Measurements from ENCODE around the gene AHNAK.
"Not testable (repeated sequence)": the region's sequence is repeated elsewhere in the genome, so short reads cannot be mapped to it uniquely, and the experiment has no call there.

AHNAK gene

DNA sequence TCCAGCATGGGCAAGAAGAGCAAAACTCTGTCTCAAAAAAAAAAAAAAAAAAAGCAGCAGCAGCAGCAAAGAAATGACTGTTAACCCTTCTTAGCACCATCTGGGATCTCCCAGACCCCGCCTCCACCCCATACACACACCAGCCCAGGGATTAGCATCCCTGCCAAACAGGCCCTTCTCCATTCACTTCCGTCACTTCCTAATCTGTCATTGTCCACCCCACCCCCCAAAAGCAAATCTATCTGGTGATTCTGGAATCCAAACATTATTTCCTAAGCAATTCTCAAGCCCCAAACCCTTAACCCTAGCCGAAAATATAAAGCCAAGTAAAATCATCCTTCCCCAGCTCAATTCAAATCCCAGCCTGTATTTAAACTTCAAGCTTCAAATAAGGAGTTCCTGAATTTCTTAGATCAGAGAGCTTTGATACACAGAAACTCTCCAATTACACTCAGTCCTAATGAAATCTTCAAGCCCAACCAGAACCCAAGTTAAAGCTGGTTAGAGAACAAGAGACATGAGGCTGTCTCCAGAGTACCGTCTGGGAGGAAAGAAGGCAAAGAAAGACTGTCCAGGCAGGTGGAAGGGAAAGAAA, 6.0 kb upstream of the AHNAK start:
- DNase-seq: peak; percentile 75

DNA sequence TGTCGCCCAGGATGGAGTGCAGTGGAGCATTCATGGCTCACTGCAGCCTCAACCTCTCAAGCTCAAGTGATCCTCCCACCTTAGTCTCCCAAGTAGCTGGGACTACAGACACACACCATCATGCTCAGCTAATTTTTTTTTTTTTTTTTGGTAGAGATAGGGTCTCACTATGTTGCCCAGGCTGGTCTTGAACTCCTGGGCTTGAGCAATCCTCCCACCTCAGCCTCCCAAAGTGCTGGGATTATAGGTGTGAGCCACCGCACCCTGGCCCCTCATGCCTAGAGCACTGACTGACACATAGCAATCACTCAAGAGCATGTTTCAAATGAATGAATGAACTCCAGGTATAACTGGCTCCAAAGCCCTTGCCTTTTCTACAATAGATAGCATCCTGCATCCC, 3.9 kb upstream of the AHNAK start:
- DNase-seq: not testable (repeated sequence)

DNA sequence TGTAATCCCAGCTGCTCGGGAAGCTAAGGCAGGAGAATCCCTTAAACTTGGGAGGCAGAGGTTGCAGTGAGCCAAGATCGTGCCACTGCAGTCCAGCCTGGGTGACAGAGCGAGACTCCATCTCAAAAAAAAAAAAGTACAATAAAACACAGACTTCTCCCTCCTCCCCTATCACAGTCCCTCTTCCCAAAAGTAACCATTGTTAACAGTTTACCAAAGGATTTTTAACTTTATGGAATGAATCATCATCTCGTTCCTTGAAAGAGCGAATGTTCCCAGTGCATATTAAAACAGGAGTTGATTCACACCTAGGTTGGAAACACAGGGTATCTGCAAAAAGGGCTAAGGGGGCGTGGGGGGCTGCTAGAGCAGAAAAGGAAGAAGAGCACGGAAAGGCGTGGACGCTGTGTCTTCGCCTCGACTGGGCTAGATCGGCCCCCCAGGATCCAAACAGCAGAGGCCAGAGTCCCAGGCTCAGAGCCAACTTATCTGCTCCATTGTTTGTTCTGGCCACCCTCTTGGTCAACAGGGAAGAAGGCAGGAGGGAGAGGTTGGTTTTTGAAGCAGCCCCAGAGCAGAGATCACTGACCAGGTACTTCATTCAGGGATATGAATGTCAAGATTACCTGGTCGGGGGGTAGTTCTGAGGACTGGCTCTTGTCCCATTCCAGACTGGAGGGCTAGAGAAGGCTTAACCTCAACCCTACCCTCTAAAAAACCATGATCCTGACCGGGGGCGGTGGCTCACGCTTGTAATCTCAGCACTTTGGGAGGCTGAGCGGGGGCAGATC, 2.1 kb upstream of the AHNAK start:
- no peak for DNase-seq

DNA sequence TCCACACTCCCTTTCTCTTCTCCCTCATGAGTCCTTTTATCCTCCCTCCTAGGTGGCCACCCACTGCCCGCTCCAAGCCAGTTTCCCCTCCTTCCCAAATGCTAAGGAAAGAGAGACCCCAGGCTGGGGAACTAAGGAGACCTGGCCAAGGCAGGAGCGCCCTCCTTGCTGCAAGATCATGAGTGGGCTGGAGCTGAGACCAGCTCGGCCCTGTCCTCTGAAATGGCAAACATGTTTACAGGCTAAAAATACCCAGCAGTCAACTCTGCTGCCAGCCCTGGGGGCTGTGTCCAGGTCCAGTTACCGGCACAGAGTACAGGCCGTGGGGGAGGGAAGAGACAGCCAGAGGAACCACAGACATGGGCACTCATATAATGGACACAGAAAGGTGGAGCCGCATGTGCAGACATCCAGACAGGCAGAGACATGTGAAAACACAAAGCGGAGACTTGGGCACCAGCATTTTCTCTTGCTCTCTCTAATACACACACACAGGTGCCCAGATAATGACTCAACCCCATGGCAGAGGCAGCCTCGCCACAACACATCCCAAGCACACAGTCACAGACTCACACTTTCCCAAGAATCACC, 1.2 kb upstream of the AHNAK start:
- no peak for DNase-seq

DNA sequence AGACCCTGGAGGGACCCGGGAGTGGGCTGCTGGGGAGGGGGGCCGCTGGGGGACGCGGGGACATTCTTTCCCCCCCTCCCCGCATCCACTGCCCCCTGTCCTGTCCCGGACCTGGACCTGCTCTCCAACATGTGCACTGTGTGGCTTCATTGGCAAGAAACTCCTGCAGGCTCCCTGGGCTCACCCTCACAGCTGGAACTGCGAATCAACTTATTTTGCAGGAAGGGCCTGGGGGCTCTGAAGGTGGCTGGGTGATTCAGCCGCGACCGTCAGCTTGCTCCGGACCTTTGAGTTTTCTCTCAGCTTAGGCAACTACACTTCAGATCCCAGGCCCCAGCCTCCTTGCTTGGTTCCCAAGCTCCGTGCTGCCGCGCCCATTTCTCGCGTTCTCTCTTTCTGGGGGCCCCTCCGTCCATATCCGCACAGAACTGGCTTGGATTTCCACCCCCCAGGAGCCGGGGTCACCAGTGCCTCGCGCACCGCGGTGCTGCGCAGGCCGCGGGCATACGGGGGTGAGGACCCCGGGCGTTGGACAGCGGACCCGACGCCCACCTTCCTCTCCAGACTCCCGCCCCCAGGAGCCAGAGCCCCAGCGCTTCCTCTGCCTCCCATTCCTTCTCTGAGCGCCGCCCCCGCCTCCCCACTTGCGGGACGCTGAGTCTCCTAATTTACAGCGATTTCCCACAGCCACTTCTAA, 471 bp upstream of the AHNAK start:
- DNase-seq: no peak

DNA sequence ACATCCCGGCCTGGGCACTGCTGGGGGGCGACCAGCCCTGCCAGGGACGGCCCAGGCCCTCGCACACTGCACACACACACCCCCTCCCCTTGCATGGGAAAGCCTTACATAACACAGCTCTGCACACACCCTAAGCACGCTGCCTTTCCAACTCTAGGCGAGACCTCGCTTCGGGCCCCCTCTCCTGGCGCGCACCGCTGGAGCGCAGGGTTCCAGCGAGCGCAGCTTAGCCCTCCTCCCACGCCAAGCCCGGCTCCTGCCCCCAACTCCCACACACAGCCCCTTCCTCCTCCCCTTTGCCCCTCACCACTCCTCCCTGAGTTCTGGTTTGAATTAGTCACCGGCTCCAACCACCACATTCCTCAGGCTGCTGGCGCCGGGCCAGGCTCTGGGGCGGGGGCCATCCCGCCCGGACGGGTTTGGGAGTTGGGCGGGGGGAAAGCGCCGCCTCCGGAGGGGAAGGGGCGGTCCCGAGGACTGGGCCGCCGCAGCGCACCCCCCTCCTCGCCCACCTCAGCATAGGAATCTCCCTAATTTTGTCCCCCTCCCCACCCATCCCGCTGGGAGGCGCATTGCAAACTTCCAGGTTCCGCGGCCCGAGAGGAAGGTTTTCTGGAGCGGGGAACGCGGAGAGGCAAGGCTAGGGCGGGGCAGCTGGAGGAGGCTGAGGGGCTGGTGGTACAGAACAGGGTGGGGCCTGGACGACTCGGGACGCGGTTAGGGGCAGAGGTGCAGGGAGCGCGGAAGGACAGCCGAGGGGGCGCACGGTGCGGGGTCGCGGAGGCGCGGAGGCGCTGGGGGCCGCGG, 966 bp downstream of the AHNAK start:
- DNase-seq: no peak

DNA sequence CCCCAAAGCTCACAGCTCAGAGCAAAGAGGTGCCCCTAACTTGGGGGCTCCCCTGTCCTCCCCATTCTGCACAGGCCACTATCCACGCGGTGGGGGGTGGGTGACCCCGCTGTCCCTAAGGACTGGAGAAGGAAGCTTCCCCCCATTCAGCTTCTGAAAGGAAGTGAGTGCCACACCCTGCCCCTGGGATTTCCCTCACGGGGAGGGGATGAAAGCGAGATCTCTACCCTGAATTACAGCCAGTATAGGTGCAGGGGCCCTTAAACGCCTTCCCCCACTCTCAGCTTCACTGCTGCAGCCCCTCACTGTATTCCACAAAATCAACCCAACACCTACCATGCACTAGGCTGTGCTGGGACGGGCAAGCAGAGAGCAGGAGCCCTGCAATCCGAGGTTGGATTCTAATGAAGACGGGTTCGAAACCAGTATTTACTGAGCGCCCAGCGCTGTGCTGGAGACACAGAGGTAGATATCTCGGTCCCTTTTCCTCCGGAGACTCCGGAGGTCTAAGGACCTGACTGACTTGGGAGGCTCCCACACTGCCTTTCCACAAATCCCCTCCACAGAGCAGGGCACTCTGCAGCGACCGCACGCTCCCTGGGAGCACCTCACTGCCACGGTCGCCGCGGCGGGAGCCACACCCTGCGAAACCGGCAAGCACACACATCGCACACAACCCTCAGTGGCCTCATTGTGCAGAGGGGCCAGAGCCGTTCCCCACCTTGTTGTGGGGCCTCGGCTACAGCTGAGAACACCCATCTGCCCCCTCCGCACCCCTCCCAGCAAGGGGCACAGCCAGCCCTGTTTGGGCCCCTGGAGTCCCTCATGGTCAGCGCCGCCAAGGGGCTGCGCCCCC, 1.8 kb downstream of the AHNAK start:
- no peak for DNase-seq

DNA sequence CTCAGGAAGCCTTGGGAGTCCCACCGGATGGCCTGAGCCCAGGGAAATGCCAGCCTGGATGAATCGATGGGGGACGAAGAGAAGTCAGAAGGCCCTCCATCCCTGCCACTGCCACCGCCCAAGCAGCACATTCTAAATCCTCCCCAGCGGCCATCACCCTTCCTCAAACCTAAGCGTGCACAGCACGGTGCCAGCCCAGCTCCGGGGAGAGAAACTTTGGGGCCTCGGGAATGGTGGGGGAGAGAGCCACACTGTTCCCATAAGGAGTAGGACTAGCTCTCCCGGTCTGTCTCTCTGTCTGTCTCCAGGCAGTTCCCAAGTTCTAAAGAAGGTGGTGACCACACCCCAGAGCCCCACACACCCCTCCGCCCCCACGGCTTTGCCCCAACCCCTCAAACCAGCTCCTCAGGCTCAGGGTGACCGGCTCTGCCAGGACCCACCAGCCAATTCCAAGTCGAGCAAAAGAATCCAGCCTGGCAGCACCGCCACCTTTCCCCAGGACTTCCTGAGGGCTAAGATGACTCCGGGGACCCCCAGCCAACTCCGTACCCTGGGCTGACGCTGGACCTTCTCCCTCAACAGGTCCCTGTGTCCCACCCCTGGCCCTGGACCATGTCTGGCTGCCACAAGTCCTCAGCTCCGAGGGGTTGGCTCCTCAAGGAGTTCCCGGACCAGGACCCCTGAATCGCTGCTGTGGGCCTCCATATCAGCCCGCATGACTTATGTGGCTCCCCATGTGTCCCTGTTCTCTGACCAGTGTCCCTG, 2.7 kb downstream of the AHNAK start:
- DNase-seq: no peak

DNA sequence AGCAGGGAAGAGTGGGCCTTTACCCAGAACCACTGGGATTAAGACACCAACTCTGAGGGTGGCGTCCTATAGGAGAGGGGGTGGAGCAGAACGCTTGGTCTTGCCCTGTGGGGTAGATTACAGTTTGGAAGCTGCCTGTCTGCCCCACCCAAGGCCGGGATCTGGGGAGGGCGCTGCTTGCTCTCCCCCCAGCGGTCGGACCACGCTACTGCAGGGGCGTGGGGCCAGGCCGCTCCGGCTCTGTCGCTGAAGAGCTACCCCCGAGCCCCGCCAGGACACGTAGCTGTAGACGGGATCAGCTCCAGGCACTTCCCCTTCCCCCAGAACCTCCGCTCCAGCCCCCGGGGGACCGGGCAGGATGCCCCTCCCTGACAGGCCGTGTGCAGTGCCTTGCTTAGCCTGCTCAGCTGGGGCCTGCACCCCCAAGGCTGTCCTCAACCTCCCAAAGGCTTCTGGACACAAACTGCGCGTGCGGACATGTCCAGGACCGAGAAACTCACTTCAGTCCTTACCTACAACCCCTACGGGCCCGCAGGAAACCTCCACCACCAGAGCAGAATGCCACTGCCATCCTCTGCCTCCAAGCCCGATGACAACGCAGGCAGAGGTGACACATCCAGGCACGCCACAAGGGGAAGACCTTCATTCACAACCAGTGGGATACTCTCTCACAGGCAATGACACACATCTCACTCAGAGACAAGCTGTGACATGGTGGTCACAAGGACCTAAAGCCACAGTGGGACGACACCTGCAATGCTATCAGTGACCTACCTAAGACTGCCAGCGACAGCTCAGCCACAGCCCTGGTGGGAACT, 3.6 kb downstream of the AHNAK start:
- DNase-seq: no peak

DNA sequence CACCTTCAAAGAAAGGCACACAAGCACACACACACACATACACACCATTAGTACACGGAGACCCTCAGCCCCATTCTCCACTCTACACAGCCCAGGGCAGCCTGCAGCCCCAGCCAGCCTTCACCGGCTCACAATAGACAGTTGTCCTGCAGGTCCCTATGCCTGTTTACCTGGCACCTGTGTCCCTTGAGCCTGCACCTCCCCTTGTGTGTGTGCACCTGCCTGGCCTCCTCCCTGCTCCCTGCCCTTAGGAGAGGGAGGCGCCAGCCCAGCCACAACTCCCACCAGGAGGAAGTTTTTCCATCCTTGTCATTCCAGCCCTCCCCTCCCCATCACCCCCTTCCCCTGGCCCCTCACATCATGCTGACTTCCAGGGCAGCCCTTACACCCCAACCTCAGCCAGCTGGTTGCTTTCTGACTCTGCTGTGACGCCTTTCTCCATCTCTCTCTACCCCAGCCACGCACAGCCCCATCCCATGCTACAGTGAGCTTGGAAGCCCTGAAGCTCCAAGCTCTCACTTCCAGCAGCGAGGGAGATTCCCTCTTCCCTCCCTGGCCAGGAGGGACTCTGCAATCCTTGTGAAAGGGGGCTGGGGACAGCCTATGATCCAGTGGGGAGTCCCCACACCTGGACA, 4.4 kb downstream of the AHNAK start:
- DNase-seq: no peak

DNA sequence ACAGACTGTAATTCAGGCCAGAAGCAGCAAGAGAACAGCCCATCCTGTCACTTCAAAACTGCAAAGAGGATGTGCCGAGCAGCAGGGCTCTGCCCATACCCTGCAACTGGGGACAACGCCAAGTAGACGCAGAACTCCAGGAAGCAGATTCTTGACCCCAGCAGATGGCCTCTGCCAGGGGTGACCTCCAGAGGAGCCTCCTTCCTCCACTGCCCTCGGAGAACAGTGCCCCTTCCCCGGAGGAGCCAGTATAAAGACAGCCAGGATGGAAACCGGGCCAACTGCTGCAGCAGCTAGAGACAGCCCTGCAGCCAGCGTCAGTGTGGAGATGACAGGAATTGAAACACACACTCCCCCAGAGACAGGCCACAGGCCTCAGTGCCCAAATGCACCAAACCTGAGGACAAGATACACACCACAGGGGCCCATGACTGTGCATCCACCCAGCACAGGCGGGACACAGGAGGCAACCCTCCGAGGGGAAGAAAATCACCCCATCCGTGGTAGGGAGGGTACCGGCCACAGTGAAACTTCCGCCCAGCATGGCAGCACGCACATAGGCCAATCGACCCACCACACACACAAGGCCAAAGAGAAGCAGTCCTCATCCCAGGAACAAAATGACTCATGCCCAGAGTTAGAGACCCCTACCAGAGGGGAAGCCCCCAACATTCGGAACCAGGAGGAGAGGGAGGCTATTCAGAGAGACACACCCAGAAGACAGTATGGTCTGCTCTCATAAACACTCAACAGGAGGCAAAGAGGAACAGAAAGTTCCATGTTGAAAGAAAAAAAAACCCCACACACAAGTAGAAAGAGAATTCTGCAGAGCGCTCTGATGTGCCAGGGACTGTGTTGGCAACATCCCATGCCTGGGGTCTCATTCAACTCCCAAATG, 5.6 kb downstream of the AHNAK start:
- DNase-seq: no peak

DNA sequence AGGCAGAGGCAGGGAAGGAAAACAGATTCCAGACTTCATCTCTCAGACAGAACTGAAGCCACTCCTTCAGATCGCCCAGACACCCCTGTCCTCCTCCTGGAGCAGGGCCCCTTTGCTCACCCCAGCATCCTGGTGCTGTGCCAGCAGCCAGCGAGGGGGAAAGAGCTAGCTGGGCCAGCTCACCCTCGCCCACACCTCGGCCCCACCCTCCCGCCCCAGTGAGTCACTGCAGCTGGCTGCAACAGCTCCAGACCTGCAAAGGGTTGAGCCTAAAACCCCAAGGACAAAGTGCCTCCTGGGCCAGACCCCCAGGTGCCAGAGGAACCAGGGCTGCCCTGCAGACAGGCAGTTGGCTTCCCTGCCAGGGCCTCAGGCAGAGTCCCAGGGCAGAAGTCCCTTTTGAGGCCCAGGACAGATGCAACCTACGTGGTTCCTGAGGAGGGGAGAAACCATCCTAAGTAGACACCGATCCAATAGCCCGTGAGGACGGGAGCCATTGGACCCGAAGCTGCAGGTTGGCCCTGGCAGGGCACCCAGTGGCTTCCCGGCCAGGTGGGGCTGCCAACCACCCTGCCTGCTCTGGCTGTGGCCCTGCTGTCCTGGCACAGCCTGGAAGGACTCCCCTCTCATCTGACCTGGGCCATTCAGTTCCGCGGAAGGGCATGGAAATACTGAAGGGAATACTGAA, 7.2 kb downstream of the AHNAK start:
- no peak for DNase-seq

DNA sequence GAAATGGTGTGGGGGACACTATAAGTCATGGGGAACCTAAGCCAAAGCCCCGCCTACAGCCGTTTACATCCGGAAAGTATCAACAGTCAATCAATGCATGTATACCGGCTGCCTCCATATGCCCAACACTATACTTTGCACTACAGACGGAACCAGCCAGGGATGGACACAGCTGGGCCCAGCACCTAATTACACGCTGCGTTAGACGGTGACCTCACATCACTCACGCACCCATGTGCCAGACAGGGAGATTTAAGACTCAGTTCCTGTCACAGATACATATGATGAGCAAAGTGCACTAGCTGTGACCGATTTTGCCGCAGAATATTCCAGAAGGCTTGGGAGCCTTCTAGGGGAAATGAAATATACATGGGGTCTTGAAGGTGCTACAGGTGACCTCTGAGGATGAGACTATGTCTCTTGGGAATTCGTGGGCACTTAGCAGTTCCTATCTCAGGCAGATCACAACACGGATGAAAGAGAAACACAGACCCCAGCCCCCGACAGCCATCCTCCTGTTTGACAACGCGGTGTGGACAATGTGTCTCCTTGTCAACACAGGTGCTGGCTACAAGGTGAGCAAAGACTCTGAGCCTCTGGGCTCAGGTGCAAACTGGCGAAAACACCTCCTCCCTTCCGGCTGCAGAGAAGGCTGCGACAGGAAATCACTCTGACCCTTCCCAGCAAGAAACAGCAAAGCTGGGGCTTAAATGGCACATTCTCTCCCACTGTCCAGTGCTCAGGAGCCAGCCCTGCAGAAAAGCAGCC, 8.0 kb downstream of the AHNAK start:
- DNase-seq: no peak

DNA sequence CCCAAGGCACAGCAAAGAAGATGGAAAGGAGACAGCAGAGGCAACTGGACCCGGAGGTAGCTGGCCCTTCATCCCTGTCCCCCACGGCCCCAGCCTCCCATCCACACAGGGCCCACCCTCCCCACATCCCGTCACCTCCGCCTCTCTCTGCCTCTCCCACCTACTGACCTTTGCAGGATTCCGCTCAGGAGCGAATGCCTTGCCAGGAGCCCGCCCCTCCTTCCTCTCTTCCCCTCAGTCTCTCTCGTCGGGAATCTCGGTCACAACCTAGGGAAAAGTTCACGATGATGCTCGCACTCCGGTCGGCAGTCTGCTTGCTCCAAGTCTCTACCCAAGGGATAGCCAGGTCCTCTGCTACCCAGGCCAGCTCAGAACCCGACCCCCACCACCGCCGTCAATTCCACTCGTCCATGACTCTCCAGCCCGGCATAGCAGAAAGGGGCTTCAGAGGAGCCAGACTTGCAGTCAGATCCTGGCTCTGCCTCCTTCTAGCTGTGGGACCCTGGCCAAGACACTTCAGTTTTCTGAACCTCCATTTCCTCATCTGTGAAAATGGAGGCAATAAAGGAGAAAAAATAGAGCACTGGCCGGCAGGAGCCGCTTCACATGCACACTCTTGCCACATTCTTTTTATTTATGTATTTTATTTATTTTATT, 10.2 kb downstream of the AHNAK start:
- no peak for DNase-seq

DNA sequence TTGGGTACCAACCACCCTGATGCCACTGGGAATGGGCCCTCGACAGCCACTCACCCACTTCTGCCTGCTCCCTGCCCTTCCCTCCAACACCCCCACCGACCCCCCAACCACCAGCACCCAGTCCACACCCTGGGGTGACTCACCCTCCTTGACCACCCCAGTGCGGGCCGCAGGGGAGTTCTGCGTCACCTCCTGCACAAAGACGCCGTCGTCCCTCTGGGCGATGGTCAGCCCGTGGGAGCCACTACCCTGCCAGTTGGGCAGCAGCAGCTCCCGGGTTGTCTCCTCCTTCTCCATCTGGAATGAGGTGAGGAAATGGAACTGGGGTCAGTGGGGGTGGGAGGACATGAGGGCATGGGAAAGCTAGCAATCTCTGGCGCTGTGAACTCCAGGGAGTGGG, 10.8 kb downstream of the AHNAK start:
- DNase-seq: no peak

DNA sequence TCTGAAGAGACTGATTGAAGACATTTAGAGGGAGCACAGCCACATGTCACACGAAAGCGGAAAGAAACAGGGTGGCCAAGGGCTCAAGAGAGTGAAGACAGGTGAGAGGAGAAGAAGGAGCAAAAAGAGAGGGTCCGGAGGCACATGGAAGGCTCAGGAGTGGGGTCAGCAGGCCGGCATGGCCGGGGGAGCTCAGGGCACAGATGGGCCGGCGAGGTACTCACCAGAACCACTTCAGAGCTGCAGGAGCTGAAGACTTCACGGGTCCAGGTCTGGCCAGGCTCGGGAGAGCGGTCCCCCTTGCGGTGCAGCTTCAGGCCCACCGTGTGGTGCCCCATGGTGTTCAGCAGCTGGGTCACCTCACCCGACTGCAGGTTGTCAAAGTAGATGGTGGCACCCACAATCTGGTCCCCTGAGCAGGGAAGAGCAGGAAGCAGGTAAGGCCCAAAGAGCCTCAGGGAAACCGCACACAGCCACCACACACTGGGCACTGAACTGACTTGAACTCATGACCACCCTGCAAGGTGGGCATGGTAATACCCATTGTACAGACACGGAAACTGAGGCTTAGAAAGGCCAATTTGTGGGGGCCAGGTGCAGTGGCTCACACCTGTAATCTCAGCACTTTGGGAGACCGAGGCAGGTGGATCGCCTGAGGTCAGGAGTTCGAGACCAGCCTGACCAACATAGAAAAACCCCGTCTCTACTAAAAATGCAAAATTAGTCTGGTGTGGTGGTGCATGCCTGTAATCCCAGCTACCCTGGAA, 11.6 kb downstream of the AHNAK start:
- no peak for DNase-seq
